GM10847 (cell line): Measurements from ENCODE around the gene TSSK6.

ENCODE experiments used
- POLR2A ChIP-seq: IDR thresholded peaks from 2 replicates; pipeline ENCODE4 v1.6.1; 2011; ENCODE audit not compliant: insufficient read length; ENCODE audit errors: extremely low read depth

The TSSK6 gene

DNA sequence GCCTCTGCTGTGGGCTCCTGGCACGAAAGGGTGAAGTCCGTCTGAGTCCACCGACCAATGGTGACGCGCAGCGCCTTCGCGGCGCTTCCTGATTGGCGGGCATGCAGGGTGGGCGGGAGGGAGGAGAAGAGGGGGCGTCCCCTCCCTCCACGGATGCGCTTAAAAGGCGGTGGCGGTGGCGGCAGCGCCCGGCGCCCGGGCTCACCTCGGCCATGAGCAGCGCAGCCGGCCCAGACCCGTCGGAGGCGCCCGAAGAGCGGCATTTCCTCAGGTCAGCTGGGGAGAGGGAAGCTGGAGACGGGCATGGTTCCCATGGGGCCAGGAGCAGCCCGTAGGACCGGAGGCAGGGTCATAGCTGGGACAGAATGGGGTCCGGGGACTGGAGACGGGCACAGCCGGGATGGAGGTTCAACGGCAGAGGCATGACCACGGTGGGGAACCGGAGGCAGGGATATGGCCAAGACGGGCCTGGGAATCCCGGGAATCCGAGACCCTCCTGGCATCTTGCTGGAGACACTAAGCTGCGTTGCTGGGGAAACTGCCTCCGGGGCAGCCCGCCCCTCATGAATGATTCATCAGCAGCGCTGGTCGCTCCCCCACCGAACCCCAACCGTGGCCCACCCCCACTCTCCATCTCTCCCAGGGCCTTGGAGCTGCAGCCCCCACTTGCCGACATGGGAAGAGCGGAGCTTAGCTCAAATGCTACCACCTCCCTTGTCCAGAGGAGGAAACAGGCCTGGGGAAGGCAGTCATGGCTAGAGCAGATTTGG is 13.6 kb upstream of the TSSK6 start, which contains the start of gene YJEFN3:
Gene YJEFN3 (plus strand): TSS at position 191 of the 770 bp plus-strand sequence. CDS start 22 bp downstream, at position 213.
- TF ChIP-seq POLR2A, result no peak

- TF ChIP-seq POLR2A, result no peak
Observed at GRCh38 chr19:19527674-19528625, 12.6 kb upstream of the TSSK6 start.

- TF ChIP-seq POLR2A, result no peak
Observed at GRCh38 chr19:19527371-19527656, 12.0 kb upstream of the TSSK6 start.

DNA sequence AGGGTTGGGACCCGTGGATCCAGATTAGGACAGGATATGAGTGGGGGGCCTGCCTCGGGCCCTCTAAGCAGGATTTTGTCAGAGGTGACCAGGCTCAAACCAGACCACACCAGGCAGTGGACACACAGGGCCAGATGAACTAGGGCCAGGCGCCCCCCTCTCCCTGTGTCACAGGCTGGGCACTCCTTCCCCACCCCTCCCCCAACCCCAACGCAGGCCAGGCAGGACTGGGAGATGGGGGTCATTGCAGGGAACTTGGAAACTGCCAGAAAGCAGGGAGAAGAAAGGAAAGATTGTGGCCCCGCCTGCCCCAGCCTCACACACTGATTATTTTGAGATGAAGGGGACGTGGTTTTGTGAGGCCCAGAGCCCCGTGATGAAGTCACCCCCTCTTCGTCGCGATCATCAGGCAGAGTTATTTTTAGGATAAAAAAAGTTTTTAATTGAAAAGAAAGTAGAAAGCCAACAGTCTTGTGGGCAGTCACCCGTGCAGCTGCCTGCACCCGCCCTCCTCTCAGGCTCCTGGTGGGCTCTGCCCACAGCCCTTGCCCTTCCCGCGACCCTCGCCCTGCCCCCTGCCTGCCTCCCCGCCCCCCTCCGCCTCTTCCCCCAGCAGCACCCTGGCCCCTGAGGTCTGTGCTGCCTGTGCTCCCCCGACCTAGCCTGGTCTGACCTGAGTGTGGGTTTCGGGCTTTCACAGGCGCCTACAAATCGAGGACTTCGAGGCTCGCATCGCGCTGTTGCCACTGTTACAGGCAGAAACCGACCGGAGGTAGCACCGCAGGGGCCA is 11.4 kb upstream of the TSSK6 start:
- TF ChIP-seq POLR2A, result no peak

- no peak for TF ChIP-seq POLR2A
Observed at GRCh38 chr19:19525611-19526380, 10.4 kb upstream of the TSSK6 start.

DNA sequence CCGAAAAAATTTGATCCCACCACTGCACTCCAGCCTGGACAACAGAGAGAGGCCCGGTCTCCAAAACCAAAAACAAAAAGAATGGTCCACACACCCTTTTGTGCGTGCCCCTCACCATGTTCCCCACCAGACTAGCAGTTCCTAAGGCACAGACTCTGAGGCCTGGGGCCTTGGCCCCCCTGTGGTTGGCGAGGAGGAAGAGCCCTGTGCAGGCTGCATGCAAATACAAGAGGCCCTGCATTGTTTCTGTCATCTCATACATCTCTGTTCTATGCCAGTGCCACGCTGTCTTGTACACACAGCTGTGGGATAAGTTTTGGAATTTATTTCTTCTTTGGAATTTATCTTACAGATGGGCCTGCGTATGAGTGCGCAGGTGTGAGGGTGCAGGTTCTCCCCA is 8.7 kb upstream of the TSSK6 start:
- TF ChIP-seq POLR2A, result no peak

- no peak for TF ChIP-seq POLR2A
Observed at GRCh38 chr19:19523177-19523576, 7.8 kb upstream of the TSSK6 start.

- TF ChIP-seq POLR2A, result no peak
Observed at GRCh38 chr19:19520989-19521388, 5.6 kb upstream of the TSSK6 start.

DNA sequence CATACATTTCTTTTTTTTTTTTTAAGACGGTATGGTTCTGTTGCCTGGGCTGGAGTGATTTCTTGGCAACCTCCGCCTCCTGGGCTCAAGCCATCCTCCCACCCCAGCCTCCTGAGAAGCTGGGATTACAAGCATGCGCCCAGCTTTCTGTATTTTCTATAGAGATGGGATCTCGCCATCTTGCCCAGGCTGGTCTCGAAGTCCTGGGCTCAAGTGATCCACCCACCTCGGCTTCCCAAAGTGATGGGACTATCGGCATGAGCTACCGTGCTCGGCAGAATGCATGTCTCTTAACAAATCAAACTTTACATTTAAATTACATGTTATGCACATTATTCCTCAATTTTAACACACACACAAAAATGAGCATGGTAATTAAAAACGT is 1.9 kb upstream of the TSSK6 start:
- no peak for TF ChIP-seq POLR2A

- peak; percentile 91 for TF ChIP-seq POLR2A
Observed at GRCh38 chr19:19515642-19516519, 533 bp upstream of the TSSK6 start, which contains the start of gene NDUFA13. Gene NDUFA13 (plus strand): TSS chr19:19516225. CDS start chr19:19516239, 14 bp downstream.

- TF ChIP-seq POLR2A, result no peak
Observed at GRCh38 chr19:19514215-19514657, 1.1 kb downstream of the TSSK6 start.

DNA sequence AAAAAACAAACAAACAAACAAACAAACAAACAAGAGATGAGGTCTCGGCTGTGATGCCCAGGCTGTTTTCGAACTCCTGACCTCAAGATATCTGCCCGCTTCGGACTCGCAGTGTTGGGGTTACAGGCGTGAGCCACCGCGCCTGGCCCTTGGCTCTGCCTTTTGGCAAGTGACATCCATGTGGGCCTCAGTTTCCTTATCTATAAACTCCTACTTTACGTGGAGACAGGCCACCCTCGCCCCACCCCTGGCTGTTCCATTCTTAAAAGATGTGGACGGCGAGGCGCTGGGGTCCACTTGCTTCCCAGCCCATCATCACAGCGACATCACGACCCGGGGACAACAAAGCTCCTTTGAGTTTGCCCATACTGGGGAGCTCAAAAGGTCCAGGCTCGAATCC is 1.7 kb downstream of the TSSK6 start:
- TF ChIP-seq POLR2A, result no peak

GRCh38 chr19:19510432-19510831 is 4.9 kb downstream of the TSSK6 start:
- no peak for TF ChIP-seq POLR2A

- no peak for TF ChIP-seq POLR2A
Observed at GRCh38 chr19:19508217-19508616, 7.1 kb downstream of the TSSK6 start.

- no peak for TF ChIP-seq POLR2A
Observed at GRCh38 chr19:19507354-19507753, 8.0 kb downstream of the TSSK6 start.
